Measurements from ENCODE around the gene APLNR.

APLNR gene

DNA sequence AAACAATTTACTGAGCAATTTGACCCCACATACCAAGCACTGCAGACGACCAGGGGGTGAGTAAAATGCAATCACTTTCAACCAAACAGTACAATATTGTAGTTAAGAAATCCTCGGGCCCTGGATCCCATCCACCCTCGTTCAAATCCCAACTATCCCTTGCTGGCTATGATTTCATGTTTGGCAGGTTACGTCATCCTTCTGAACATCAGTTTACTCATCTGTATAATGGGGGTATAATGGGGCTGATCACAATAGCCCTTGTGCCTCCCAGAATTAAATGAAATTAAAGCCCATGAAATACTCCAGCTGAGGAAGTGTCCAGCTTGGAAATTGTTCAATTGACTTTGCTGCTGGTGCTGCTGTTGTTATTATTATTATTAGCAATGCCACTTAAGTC lies 20.6 kb downstream of the APLNR start:
- H3K27ac ChIP-seq, result no peak overlapping the region
- H3K4me1 ChIP-seq (ENCODE audit: control insufficient read depth in 1 of 2, insufficient read depth in 1 of 2, low read depth in 1 of 2, low read length in 1 of 2), result peaks cover 0 to 3% of the 10 kb centered on the region in 2 experiments
- no peaks in the 10 kb centered on the region for H3K36me3 ChIP-seq
- H3K9me3 ChIP-seq, result no peaks in the 10 kb centered on the region
- H3K27me3 ChIP-seq, result peaks cover 15% of the 10 kb centered on the region
- H3K4me3 ChIP-seq (ENCODE audit: low read depth in 1 of 2, low read length in 1 of 2), result no peak overlapping the region
- TF ChIP-seq, protein P1, sequence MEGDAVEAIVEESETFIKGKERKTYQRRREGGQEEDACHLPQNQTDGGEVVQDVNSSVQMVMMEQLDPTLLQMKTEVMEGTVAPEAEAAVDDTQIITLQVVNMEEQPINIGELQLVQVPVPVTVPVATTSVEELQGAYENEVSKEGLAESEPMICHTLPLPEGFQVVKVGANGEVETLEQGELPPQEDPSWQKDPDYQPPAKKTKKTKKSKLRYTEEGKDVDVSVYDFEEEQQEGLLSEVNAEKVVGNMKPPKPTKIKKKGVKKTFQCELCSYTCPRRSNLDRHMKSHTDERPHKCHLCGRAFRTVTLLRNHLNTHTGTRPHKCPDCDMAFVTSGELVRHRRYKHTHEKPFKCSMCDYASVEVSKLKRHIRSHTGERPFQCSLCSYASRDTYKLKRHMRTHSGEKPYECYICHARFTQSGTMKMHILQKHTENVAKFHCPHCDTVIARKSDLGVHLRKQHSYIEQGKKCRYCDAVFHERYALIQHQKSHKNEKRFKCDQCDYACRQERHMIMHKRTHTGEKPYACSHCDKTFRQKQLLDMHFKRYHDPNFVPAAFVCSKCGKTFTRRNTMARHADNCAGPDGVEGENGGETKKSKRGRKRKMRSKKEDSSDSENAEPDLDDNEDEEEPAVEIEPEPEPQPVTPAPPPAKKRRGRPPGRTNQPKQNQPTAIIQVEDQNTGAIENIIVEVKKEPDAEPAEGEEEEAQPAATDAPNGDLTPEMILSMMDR (IDR thresholded peaks at IDR 0.05), result no peak

DNA sequence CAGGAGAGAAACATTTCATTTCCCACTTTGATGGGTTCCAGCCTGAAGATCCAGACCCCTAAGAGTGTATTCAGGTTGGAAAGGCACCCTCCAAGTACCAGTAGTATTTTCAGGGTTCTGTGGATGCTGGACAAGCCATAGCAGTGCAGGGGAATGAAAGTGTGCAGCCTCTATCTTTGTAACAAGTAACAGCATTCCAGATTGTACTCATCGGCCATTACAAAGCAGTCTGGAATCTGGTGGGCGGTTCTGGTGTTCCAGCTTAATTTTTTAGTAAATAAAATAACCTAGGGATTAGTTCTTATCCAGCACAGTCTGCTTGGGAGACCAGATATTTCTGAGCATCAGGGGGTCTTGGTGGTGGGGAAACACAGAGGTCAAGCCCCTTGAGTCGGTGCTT lies 22.6 kb downstream of the APLNR start:
- Histone ChIP-seq H3K27me3 (peaks cover 15% of the 10 kb centered on the region), H3K4me3 (ENCODE audit: low read depth in 1 of 2, low read length in 1 of 2) (no peak overlapping the region), H3K27ac (no peak overlapping the region), H3K36me3 (no peaks in the 10 kb centered on the region), H3K9me3 (no peaks in the 10 kb centered on the region), H3K4me1 (ENCODE audit: control insufficient read depth in 1 of 2, insufficient read depth in 1 of 2, low read depth in 1 of 2, low read length in 1 of 2) (peaks cover 0 to 3% of the 10 kb centered on the region in 2 experiments)
- TF ChIP-seq, protein P1 (IDR thresholded peaks at IDR 0.05), result no peak

DNA sequence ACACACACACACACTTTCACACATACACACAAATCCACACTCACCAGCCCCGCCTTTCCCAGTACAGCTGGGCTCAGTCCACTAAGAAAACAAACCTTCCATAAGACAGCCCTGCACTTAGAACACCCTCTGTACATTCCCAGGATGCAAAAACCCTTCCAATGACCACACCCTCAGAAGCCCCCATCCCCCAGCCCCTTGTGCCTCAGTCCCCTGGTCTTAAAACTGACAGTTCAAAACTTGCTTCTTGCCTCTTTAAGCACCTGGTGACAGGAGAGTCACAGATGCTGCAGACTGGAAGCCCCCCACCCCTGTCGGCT lies 23.0 kb downstream of the APLNR start:
- no peaks in the 10 kb centered on the region for H3K9me3 ChIP-seq
- H3K36me3 ChIP-seq, result no peaks in the 10 kb centered on the region
- peaks cover 19% of the 10 kb centered on the region for H3K27me3 ChIP-seq
- H3K4me3 ChIP-seq (ENCODE audit: low read depth in 1 of 2, low read length in 1 of 2), result no peak overlapping the region
- H3K4me1 ChIP-seq (ENCODE audit: control insufficient read depth in 1 of 2, insufficient read depth in 1 of 2, low read depth in 1 of 2, low read length in 1 of 2), result peaks cover 0 to 2% of the 10 kb centered on the region in 2 experiments
- H3K27ac ChIP-seq, result no peak overlapping the region
- TF ChIP-seq, protein P1 (IDR thresholded peaks at IDR 0.05), result no peak

DNA sequence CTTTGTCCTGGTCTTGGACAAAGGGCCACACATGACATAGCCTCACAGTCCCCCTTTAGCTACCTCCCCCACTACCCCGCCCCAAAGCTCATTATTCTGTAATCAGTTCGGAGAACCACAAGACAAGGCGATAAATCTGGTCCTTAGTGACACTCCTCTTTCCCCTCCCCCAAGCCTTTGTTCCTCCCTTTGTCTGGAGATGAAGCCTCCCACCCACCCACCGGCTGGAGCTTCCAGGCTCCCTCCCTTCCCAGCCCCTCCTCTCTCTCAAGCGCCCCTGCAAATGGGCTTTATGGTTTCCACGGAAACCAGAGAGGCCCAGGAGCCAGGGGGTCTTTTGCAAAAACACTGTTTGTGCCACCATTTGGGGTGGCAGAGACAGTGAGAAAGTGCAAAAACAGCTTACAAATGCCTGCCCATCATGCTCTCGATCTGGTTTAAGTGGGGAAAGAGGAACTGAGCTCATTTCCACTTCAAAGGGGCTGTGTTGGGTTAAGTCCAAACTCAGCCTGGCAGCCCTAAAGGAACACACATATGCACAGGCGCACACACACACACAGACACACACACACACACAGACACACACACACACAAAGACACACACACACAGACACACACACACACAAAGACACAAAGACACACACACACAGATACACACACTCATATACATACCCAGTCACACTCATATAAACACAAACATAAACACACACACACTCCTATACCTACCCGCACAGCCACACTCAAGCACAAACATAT lies 23.5 kb downstream of the APLNR start:
- no peaks in the 10 kb centered on the region for H3K9me3 ChIP-seq
- peaks cover 19% of the 10 kb centered on the region for H3K27me3 ChIP-seq
- H3K4me1 ChIP-seq (ENCODE audit: control insufficient read depth in 1 of 2, insufficient read depth in 1 of 2, low read depth in 1 of 2, low read length in 1 of 2), result no peaks in the 10 kb centered on the region
- H3K36me3 ChIP-seq, result no peaks in the 10 kb centered on the region
- no peak overlapping the region for H3K27ac ChIP-seq
- TF ChIP-seq, protein P1 (IDR thresholded peaks at IDR 0.05), result no peak
- H3K4me3 ChIP-seq (ENCODE audit: low read depth in 1 of 2, low read length in 1 of 2), result no peak overlapping the region

DNA sequence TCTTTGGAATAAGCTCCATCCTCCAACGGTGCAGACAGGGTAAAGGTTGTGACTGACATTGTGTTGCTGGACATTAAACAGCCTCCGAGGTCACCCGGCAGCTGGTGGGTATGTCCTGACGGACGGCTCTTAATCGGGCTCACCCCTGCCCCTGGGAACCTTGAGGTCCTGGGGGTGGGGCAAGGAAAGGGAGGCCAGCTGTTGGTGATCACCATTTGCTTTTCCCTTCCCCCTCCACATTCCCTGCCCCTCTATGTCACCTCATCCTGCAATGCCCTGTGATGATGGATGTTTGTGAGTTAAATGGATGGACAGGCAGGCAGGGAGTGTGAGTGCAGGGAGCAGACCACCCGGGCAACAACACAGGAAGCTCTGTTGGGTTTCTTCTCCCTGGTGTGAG lies 26.3 kb downstream of the APLNR start:
- H3K27me3 ChIP-seq, result peaks cover 38% of the 10 kb centered on the region
- no peaks in the 10 kb centered on the region for H3K36me3 ChIP-seq
- TF ChIP-seq, protein P1 (IDR thresholded peaks at IDR 0.05), result no peak

More for the DNA sequence above, 26.3 kb downstream of the APLNR start:
- Histone ChIP-seq H3K27ac (no peak overlapping the region), H3K9me3 (no peaks in the 10 kb centered on the region), H3K4me3 (ENCODE audit: low read depth in 1 of 2, low read length in 1 of 2) (no peak overlapping the region), H3K4me1 (ENCODE audit: control insufficient read depth in 1 of 2, insufficient read depth in 1 of 2, low read depth in 1 of 2, low read length in 1 of 2) (no peaks in the 10 kb centered on the region)

Measured in neutrophil (primary cell).